HG03045 (cell line): ENCODE results near the gene ACR.

Source experiments
- ATAC-seq: cut with Tn5 transposase; IDR thresholded peaks from one replicate; pipeline ENCODE4 v1.9.1; 2021; ENCODE audit warnings: mild to moderate bottlenecking, moderate library complexity; ENCODE audit not compliant: unreplicated experiment

Gene ACR

DNA sequence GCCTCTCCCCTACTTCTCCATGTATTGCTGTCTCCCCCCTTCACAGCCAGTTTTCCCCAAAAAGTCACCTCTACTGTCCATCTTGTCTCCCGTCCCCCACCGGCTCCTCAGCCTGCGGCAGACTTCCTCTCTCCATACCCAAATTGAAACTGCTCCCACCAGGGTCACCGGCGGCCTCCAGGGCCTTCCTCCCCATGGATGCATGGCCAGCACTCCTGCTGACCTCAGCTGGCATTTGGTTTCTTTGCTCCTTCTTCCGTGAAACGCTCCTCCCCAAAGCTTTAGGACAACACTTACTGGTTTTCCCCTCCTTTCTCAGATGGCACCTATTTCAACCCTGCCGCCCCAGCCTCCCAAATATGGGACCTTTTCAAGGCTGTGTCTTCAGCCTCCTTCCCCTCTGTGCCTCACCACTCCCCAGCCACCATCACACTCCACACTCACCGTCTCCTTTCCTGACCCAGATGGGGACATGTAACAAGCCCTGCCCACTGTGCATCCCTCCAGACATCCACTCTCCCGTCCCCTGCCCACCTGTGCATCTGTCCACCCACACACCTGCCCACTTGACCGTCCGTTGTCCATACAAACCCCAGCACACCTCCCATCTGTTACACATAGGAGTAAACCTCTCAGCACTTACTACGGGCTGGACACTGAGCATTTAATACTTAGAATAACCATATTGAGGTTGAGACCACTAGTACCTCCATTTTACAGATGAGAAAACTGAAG, 21.5 kb upstream of the ACR start:
- ATAC-seq = no peak

- no peak for ATAC-seq
Measured at GRCh38 chr22:50717709-50718351, 20.2 kb upstream of the ACR start.

GRCh38 chr22:50718352-50718709, 19.7 kb upstream of the ACR start:
- no peak for ATAC-seq

DNA sequence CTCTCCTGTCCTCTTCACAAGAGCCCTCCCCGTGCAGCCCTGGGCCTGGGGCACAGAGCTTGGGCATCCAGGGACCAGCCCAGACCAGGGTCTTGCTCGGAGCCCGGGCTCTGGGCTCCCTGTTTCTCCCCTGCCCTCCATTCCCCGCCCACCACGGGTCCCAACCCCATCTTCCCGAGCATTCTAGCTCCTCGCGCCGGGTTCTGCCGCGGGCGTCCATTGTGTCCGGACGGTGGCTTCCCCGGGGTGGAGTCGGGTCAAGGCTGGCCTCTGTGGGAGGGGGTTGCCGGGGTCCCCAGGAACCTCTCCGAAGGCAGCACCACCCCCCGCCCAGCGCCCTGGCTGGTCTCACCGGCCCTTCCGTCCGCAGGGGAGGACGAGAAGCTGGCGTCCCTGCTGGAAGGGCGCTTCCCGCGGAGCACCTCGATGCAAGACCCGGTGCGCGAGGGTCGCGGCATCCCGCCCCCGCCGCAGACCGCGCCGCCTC, 18.1 kb upstream of the ACR start:
- no peak for ATAC-seq

DNA sequence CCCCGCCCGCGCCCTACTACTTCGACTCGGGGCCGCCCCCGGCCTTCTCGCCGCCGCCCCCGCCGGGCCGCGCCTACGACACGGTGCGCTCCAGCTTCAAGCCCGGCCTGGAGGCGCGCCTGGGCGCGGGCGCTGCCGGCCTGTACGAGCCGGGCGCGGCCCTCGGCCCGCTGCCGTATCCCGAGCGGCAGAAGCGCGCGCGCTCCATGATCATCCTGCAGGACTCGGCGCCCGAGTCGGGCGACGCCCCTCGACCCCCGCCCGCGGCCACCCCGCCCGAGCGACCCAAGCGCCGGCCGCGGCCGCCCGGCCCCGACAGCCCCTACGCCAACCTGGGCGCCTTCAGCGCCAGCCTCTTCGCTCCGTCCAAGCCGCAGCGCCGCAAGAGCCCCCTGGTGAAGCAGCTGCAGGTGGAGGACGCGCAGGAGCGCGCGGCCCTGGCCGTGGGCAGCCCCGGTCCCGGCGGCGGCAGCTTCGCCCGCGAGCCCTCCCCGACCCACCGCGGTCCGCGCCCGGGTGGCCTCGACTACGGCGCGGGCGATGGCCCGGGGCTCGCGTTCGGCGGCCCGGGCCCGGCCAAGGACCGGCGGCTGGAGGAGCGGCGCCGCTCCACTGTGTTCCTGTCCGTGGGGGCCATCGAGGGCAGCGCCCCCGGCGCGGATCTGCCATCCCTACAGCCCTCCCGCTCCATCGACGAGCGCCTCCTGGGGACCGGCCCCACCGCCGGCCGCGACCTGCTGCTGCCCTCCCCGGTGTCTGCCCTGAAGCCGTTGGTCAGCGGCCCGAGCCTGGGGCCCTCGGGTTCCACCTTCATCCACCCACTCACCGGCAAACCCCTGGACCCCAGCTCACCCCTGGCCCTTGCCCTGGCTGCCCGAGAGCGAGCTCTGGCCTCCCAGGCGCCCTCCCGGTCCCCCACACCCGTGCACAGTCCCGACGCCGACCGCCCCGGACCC, 17.4 kb upstream of the ACR start:
- no peak for ATAC-seq

DNA sequence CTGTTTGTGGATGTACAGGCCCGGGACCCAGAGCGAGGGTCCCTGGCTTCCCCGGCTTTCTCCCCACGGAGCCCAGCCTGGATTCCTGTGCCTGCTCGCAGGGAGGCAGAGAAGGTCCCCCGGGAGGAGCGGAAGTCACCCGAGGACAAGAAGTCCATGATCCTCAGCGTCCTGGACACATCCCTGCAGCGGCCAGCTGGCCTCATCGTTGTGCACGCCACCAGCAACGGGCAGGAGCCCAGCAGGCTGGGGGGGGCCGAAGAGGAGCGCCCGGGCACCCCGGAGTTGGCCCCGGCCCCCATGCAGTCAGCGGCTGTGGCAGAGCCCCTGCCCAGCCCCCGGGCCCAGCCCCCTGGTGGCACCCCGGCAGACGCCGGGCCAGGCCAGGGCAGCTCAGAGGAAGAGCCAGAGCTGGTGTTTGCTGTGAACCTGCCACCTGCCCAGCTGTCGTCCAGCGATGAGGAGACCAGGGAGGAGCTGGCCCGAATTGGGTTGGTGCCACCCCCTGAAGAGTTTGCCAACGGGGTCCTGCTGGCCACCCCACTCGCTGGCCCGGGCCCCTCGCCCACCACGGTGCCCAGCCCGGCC, 16.7 kb upstream of the ACR start:
- ATAC-seq = no peak

DNA sequence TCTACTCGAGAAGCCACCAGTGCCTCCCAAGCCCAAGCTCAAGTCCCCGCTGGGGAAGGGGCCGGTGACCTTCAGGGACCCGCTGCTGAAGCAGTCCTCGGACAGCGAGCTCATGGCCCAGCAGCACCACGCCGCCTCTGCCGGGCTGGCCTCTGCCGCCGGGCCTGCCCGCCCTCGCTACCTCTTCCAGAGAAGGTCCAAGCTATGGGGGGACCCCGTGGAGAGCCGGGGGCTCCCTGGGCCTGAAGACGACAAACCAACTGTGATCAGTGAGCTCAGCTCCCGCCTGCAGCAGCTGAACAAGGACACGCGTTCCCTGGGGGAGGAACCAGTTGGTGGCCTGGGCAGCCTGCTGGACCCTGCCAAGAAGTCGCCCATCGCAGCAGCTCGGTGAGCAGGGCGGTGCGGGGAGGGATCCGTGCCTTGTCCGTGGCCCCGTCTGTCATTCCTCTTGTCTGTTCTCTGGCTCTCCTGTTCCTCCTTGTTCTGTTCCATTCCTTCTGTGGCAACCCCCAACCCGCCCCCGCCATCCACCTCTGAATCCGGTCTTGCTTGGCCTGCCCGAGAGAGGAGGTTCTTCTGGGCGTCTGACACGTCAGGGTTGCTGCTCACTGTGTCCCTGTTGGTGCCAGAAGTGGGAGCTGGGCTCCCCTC, 15.8 kb upstream of the ACR start:
- ATAC-seq = no peak

- ATAC-seq = no peak
Measured at GRCh38 chr22:50722716-50723428, 15.1 kb upstream of the ACR start.

DNA sequence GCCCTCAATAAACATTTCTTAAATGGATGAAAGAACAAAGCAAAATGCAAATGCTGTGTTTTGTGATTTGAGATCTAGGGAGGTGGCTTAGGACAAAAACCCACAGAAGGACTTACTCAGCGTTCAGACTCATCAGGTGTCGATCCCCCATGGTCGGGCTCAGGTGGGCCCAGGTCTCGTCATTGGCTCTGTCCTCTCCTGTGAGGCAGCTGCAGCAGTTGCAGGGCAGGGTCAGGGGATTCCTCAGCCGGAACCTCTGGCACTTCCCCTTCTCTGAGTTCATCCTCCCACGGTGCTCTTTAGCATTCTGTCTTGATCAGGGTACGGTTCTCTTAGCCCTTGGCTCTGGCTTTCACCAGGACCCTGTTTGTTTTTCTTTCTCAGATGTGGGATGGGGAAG, 14.0 kb upstream of the ACR start:
- ATAC-seq = no peak

- no peak for ATAC-seq
Measured at GRCh38 chr22:50724616-50725015, 13.4 kb upstream of the ACR start.

DNA sequence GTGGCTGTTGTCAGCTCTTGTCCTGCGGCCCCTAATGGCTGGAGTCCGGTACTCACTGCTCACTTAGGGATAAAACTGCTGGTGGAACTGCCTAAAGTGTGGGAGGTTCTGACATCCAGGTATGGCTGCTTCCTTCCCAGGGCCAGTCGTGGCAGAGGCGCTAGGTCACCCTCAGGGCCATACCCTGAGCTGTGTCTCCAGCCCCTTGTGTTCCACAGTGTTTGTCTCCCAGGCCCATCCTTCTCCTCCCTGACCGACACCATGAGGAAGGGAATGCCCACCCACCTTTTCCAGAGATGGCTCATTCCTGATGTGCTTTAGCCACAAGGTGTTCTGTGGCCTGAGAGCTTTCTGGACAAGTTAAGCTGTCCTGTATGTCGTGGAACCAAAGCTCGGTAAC, 12.4 kb upstream of the ACR start:
- no peak for ATAC-seq

DNA sequence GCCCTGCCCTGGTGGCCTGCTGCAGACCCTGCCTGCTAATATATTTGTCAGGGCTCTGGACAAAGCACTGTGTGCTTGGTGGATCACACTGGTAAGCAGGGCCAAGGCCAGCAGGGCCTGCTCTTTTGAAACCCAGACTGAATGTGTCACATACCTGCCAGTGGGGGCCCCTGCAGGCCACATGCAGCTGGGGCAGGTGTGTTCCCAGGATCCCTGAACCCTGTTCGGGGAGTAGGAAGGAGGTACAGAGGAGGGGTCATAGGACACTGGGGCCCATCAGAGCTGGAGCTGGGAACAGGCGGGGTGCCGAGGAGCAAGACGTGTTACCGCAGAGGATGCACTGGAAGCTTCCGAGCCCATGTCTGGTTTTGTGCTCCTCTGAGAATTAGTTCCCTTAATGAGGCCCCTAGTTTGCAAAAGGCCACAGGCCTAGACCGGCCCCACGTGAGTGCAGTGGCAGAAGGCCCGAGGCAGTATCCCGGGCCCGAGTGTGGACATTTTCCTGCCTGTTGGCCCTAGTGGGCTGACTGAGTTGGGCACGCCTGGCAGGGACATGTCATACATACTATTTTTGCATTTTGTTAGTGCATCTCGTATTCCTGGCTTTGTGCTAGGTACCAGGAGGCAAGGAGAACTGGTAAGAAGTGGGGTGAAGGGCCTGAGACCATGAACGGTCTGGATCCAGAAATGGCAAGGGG, 11.2 kb upstream of the ACR start:
- no peak for ATAC-seq

- no peak for ATAC-seq
Measured at GRCh38 chr22:50727678-50728522, 10.1 kb upstream of the ACR start.

DNA sequence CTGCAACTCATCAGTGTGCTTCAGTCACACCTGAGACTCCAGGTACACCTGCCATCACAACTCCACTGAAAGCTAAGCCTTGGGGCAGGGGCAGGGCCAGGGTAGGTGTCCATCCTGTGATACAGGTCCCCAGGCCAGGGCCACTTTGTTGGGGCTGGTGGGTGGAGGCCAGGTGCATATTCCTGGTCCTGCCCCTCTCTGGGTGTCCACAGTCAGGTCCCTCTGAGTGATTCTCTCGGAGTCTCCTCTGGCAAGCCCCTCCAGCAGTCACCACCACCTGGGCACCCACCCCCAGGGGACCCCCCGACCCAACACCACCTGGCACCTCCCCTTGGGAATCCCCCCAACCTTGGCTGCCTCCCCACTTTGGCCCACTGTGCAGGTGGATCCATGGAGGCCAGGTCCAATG, 9.5 kb upstream of the ACR start:
- ATAC-seq = no peak

DNA sequence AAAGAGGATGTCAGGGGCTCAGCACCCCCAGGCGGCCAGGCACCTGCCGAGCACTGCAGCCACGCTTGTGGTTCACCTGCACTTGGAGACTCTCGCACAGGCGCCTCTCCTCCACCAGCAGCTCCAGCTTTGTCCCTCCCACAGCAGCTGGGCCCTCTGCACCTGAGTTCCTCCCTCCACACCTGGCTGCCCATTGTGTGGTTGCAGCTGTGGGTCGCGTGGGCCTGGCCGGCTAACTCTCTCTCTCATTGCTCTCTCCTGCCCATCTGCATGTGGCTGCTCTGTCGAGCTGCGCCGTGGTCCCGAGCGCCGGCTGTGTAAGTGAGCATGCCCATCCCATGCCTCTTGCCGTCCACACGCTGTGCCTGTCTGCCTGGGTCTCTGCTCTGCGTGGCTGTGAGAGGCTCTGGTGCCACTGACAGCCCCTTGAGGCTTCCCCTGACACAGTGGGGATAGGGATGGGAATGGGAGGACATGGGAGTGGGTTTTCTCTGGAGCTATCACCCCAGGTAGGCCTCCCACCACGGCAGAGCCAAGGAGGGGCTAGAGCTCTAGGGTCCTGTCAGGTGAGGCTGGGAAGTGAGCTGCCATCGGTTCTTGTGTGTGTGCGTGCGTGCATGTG, 8.5 kb upstream of the ACR start:
- no peak for ATAC-seq

- no peak for ATAC-seq
Measured at GRCh38 chr22:50730013-50730891, 7.8 kb upstream of the ACR start.
